Measurements from ENCODE around the gene GLCCI1. TPM values are rescaled to one million over a fixed set of nuclear protein-coding genes. Genes with fewer than 3 reads are reported as not detected.
A peak's percentile ranks its signal among the peaks of the same experiment; 100 is the strongest.

GLCCI1 gene
- total and polyA plus RNA-seq, 10 of the 15 experiments (the other 5 are each of a cell fraction or from before 2014, with no cell fraction given): 12.6 to 92.0 (median 27.6) TPM

GRCh38 chr7:8125680-8126444, 157.3 kb downstream of the GLCCI1 start (continued):
- TF ChIP-seq MEF2B (IDR thresholded peaks at IDR 0.05; ENCODE audit: partially characterized antibody, poor library complexity, severe bottlenecking): peak; percentile 91
- TF ChIP-seq MAX (IDR thresholded peaks at IDR 0.05; ENCODE audit: low read depth, low read length): peak; percentile 88; the same call in 1 of the 2 replicates
- no peak for TF ChIP-seq CBX5 (IDR thresholded peaks at IDR 0.05; ENCODE audit: low read depth)
- TF ChIP-seq CBX3 (IDR thresholded peaks at IDR 0.05; ENCODE audit: borderline replicate concordance, low read depth): no peak
- no peak for TF ChIP-seq RELA (IDR thresholded peaks at IDR 0.05; ENCODE audit: borderline replicate concordance, partially characterized antibody)
- TF ChIP-seq NRF1 (conservative IDR thresholded peaks at IDR 0.05; ENCODE audit: low read depth, low read length): no peak
- 0 out of 2 replicates have a peak, but pooled peaks have one; percentile 66 for TF ChIP-seq RCOR1 (conservative IDR thresholded peaks at IDR 0.05; ENCODE audit: low read depth, low read length)
- no peak for TF ChIP-seq FOXM1 (IDR thresholded peaks at IDR 0.05; ENCODE audit: low read depth, low read length)
- TF ChIP-seq KAT2A (conservative IDR thresholded peaks at IDR 0.05; ENCODE audit: control insufficient read depth, low read depth, low read length): no peak
- 0 out of 2 replicates have a peak, but pooled peaks have one; percentile 21 for TF ChIP-seq TCF3 (IDR thresholded peaks at IDR 0.05; ENCODE audit: borderline replicate concordance, insufficient read depth, low read depth, low read length)
- TF ChIP-seq CEBPZ (IDR thresholded peaks at IDR 0.05; ENCODE audit: low read depth, low read length): no peak
- TF ChIP-seq DPF2 (IDR thresholded peaks at IDR 0.05): peak; percentile 97
- no peak for TF ChIP-seq MYC (IDR thresholded peaks at IDR 0.05; ENCODE audit: insufficient read depth, insufficient read length, insufficient replicate concordance, low read length, severe bottlenecking)
- TF ChIP-seq FOXK2 (IDR thresholded peaks at IDR 0.05): no peak
- TF ChIP-seq NR2C1 (IDR thresholded peaks at IDR 0.05): no peak
- no peak for TF ChIP-seq PML (IDR thresholded peaks at IDR 0.05; ENCODE audit: low read length)
- TF ChIP-seq ZBTB11 (CRISPR knock-in tag; IDR thresholded peaks at IDR 0.05): no peak
- TF ChIP-seq BRCA1 (IDR thresholded peaks at IDR 0.05; ENCODE audit: low read depth, low read length): no peak
- TF ChIP-seq SREBF2 (IDR thresholded peaks at IDR 0.05; ENCODE audit: low read length): no peak
- no peak for TF ChIP-seq USF2 (IDR thresholded peaks at IDR 0.05; ENCODE audit: borderline replicate concordance, low read depth, low read length)
- no peak for TF ChIP-seq NR2C2 (IDR thresholded peaks at IDR 0.05; ENCODE audit: borderline replicate concordance, control insufficient read depth, insufficient read length, low read depth)
- no peak for TF ChIP-seq ZSCAN29 (IDR thresholded peaks at IDR 0.05)
- TF ChIP-seq TARDBP (IDR thresholded peaks at IDR 0.05; ENCODE audit: borderline replicate concordance): peak; percentile 89
- no peak for TF ChIP-seq HDAC2 (IDR thresholded peaks at IDR 0.05)
